Hepatocyte (in vitro differentiated cells): ENCODE data around the gene SHANK1.

Experiments used
- EZH2 ChIP-seq: fragments of 200-600 bp; sonication (generic); IDR thresholded peaks from 2 replicates; pipeline ENCODE4 v1.6.1; 2016; ENCODE audit warnings: antibody characterized with exemption, mild to moderate bottlenecking, borderline replicate concordance
- TF ChIP-seq, protein P1 (sequence below): fragments of 200-600 bp; sonication (generic); IDR thresholded peaks from 2 replicates; pipeline ENCODE4 v1.5.1; 2016; ENCODE audit warnings: antibody characterized with exemption, mild to moderate bottlenecking; ENCODE audit not compliant: poor library complexity

DNA sequence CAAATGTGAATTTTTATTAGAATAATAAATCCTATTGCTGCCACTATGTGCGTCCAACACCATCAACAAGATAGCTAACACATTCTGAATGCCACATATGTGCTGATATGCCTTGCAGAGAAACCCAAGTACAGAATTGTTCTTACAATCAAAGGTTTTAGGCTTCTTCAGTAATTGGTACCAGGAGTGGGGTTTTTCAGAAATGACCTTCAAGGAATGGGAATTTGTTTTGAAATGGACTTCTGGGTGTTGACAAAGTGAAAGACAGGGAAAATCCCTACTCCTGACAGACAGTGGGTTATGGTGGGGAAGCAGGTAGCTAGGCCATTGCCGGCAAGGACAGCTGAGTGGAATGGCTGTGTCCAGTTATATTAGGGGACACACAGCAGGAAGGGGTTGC lies 85.6 kb downstream of the SHANK1 start:
- TF ChIP-seq, protein P1, sequence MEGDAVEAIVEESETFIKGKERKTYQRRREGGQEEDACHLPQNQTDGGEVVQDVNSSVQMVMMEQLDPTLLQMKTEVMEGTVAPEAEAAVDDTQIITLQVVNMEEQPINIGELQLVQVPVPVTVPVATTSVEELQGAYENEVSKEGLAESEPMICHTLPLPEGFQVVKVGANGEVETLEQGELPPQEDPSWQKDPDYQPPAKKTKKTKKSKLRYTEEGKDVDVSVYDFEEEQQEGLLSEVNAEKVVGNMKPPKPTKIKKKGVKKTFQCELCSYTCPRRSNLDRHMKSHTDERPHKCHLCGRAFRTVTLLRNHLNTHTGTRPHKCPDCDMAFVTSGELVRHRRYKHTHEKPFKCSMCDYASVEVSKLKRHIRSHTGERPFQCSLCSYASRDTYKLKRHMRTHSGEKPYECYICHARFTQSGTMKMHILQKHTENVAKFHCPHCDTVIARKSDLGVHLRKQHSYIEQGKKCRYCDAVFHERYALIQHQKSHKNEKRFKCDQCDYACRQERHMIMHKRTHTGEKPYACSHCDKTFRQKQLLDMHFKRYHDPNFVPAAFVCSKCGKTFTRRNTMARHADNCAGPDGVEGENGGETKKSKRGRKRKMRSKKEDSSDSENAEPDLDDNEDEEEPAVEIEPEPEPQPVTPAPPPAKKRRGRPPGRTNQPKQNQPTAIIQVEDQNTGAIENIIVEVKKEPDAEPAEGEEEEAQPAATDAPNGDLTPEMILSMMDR = no peak
- no peak for TF ChIP-seq EZH2
